ENCODE data around the gene ENTPD1.

ENTPD1 gene

GRCh38 chr10:95835149-95835860, 79.3 kb downstream of the ENTPD1 start:
- H3K27me3 Mint-ChIP-seq = no peaks in the 10 kb centered on the region
- no peak for DNase-seq
- peaks cover 35 to 55% of the 10 kb centered on the region in 2 donors for H3K36me3 Mint-ChIP-seq
- peaks cover under 1 to 6% of the 10 kb centered on the region in 2 donors for H3K9me3 Mint-ChIP-seq
- ATAC-seq (replicated peaks) = no peak
- peaks cover 67 to 92% of the 10 kb centered on the region in 2 donors for H3K4me1 Mint-ChIP-seq
- peak overlapping the region; percentile 88 for H3K27ac Mint-ChIP-seq
- H3K4me3 Mint-ChIP-seq = peak overlapping the region; percentile 22 to 44

DNA sequence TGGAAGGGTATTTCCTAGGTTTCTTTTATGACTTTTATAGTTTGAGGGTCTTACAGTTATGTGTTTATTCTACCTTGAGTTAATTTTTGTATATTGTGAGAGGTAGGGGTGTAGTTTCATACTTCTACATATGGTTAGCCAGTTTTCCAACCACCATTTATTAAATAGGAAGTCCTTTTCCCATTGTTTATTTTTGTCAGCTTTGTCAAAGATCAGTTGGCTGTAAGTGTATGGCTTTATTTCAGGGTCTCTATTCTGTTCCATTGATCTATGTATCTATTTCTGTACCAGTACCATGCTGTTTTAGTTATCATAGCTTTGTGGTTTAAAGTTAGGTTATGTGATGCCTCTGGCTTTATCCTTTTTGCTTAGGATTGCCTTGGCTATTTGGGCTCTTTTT, 79.9 kb downstream of the ENTPD1 start:
- peaks cover 32 to 55% of the 10 kb centered on the region in 2 donors for H3K36me3 Mint-ChIP-seq

GRCh38 chr10:95836610-95837355, 80.8 kb downstream of the ENTPD1 start:
- no peaks in the 10 kb centered on the region for H3K27me3 Mint-ChIP-seq
- peak overlapping the region; percentile 95 for H3K27ac Mint-ChIP-seq
- H3K36me3 Mint-ChIP-seq = peaks cover 25 to 52% of the 10 kb centered on the region in 2 donors
- no peak for ATAC-seq (replicated peaks)
- peak overlapping the region in 1 of 2 donors; percentile 59 for H3K4me3 Mint-ChIP-seq
- no peak for DNase-seq
- peaks cover 60 to 92% of the 10 kb centered on the region in 2 donors for H3K4me1 Mint-ChIP-seq
- peaks cover 0 to 6% of the 10 kb centered on the region in 2 donors for H3K9me3 Mint-ChIP-seq

More for the DNA sequence above, 79.9 kb downstream of the ENTPD1 start:
- Mint-ChIP-seq H3K27ac (peak overlapping the region; percentile 88), H3K4me3 (peak overlapping the region; percentile 22 to 44), H3K4me1 (peaks cover 65 to 92% of the 10 kb centered on the region in 2 donors), H3K9me3 (peaks cover 0 to 6% of the 10 kb centered on the region in 2 donors), H3K27me3 (no peaks in the 10 kb centered on the region)
- no peak for DNase-seq
- ATAC-seq (replicated peaks) = no peak

- peak; percentile 24 for DNase-seq
- H3K36me3 Mint-ChIP-seq = peaks cover 25 to 51% of the 10 kb centered on the region in 2 donors
- H3K27me3 Mint-ChIP-seq = no peaks in the 10 kb centered on the region
- H3K4me3 Mint-ChIP-seq = peak overlapping the region; percentile 59 to 67
- H3K9me3 Mint-ChIP-seq = peaks cover 0 to 6% of the 10 kb centered on the region in 2 donors
- H3K27ac Mint-ChIP-seq = peak overlapping the region; percentile 95
- ATAC-seq (replicated peaks) = peak; percentile 44 to 50
- peaks cover 57 to 92% of the 10 kb centered on the region in 2 donors for H3K4me1 Mint-ChIP-seq
Observed at GRCh38 chr10:95837356-95837776, 81.4 kb downstream of the ENTPD1 start.

GRCh38 chr10:95837783-95838182, 81.8 kb downstream of the ENTPD1 start:
- Mint-ChIP-seq H3K9me3 (peaks cover 0 to 6% of the 10 kb centered on the region in 2 donors), H3K4me3 (peak overlapping the region; percentile 59 to 67), H3K27ac (peak overlapping the region; percentile 95), H3K27me3 (no peaks in the 10 kb centered on the region), H3K4me1 (peaks cover 53 to 88% of the 10 kb centered on the region in 2 donors), H3K36me3 (peaks cover 26 to 53% of the 10 kb centered on the region in 2 donors)
- ATAC-seq (replicated peaks) (peak; percentile 79 to 81), DNase-seq (peak; percentile 80)

GRCh38 chr10:95840121-95840520, 84.2 kb downstream of the ENTPD1 start:
- ATAC-seq (replicated peaks) (no peak), DNase-seq (no peak)
- peaks cover 35 to 65% of the 10 kb centered on the region in 2 donors for H3K36me3 Mint-ChIP-seq
- H3K9me3 Mint-ChIP-seq = peaks cover 0 to 2% of the 10 kb centered on the region in 2 donors
- no peak overlapping the region for H3K4me3 Mint-ChIP-seq
- H3K27ac Mint-ChIP-seq = peak overlapping the region; percentile 76
- H3K27me3 Mint-ChIP-seq = no peaks in the 10 kb centered on the region
- H3K4me1 Mint-ChIP-seq = peaks cover 45 to 71% of the 10 kb centered on the region in 2 donors

- Mint-ChIP-seq H3K36me3 (peaks cover 32 to 63% of the 10 kb centered on the region in 2 donors), H3K27ac (peak overlapping the region; percentile 90), H3K27me3 (no peaks in the 10 kb centered on the region), H3K4me3 (no peak overlapping the region), H3K9me3 (peaks cover 0 to 2% of the 10 kb centered on the region in 2 donors), H3K4me1 (peaks cover 40 to 66% of the 10 kb centered on the region in 2 donors)
- no peak for ATAC-seq (replicated peaks)
- no peak for DNase-seq
Observed at GRCh38 chr10:95840681-95841080, 84.7 kb downstream of the ENTPD1 start.

DNA sequence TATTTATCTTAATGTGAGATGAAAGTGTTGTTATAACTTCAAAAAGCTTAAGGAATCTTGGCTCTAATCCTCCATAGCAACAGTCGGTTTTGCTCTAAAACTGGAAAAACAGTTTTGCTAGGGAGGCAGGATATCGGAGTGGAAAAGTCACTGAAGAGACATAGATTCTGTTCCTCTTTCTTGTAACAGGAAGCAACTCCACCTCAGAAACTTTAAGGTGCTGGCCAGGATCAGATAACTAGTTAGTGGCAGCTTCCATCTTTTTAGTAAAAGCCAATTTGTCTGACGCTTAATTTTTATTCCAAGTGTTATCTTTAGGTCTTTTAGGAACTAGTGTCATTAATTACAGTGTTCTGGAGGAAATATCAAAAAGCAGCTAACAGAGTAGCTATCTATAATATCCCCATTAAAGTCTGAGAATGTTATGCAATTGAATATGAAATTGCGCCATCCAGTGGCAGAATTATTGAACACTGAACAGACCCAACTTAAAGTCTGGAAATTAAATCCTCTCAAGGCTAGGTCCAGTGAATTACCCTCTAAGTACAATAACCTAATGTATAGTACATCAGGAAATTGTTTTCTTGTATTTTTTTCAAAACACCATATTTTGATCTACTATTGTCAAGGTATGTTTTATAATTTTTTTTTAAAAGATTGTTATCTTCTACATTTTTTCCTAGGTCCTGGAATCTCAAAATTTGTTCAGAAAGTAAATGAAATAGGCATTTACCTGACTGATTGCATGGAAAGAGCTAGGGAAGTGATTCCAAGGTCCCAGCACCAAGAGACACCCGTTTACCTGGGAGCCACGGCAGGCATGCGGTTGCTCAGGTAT, 85.9 kb downstream of the ENTPD1 start:
- Mint-ChIP-seq H3K4me1 (peaks cover 32 to 54% of the 10 kb centered on the region in 2 donors), H3K4me3 (peak overlapping the region; percentile 41 to 42), H3K27me3 (no peaks in the 10 kb centered on the region), H3K9me3 (peaks cover 0 to 2% of the 10 kb centered on the region in 2 donors), H3K27ac (peak overlapping the region; percentile 90), H3K36me3 (peaks cover 37 to 70% of the 10 kb centered on the region in 2 donors)
- DNase-seq (no peak), ATAC-seq (replicated peaks) (peak; percentile 54 to 55)

DNA sequence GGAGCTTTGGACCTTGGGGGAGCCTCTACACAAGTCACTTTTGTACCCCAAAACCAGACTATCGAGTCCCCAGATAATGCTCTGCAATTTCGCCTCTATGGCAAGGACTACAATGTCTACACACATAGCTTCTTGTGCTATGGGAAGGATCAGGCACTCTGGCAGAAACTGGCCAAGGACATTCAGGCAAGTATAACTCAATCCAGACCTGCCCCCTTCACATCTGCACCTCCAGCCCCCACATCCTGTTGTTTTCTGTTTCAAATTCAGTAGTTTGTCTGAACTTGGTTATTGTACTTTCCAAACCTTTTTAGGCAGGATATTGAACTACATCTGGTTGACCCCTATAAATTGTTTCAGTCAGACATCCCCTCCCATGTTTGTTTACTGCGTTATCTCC, 89.4 kb downstream of the ENTPD1 start:
- H3K27me3 Mint-ChIP-seq = no peaks in the 10 kb centered on the region

DNA sequence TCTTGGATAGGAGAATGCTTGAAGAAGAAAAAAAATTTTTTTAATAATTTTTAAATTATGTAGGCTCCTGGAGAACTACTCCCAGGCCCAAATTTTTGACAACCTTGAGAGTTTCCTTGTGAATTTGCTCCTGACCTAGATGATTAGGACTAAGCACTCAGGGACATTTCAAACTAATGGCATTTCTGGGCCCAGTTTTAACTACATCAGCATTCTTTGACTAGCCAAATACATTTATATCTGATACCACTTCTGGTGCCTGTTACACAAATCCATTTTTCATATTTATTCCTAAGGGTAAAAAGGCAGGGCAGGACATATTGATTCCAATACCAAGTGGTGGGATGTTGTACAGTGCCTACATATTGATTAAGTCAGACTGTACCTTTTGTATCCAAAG, 91.0 kb downstream of the ENTPD1 start:
- no peak for DNase-seq
- Mint-ChIP-seq H3K4me1 (peaks cover 0 to 4% of the 10 kb centered on the region in 2 donors), H3K27me3 (no peaks in the 10 kb centered on the region), H3K9me3 (no peaks in the 10 kb centered on the region), H3K27ac (no peak overlapping the region), H3K36me3 (peaks cover 62 to 74% of the 10 kb centered on the region in 2 donors), H3K4me3 (no peak overlapping the region)
- ATAC-seq (replicated peaks) = no peak

More for the DNA sequence above, 89.4 kb downstream of the ENTPD1 start:
- H3K4me3 Mint-ChIP-seq = no peak overlapping the region
- no peak for DNase-seq
- H3K9me3 Mint-ChIP-seq = no peaks in the 10 kb centered on the region
- H3K27ac Mint-ChIP-seq = no peak overlapping the region
- peaks cover 7 to 20% of the 10 kb centered on the region in 2 donors for H3K4me1 Mint-ChIP-seq
- peaks cover 58 to 77% of the 10 kb centered on the region in 2 donors for H3K36me3 Mint-ChIP-seq
- no peak for ATAC-seq (replicated peaks)

DNA sequence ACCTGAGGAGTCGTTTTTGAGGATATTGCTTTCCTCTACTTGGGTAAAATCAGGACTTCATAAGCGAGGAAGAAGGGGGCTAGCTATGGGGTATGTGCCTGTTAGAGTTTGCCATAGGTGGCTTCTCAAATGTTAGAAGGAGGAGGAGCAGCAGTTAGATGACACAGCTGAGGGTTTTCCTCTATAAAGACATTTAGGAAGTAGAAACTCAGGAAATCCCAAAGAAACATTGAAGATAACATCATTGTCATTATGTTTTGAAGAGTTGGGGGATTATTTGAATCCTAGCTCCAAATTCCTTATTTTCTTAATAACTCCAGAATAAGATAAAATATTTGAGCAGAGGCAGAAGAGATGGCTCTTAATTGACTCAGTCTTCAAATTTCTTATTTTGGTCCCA, 92.9 kb downstream of the ENTPD1 start:
- no peak for ATAC-seq (replicated peaks)
- no peaks in the 10 kb centered on the region for H3K4me1 Mint-ChIP-seq
- H3K9me3 Mint-ChIP-seq = no peaks in the 10 kb centered on the region
- no peak overlapping the region for H3K27ac Mint-ChIP-seq
- peaks cover 62 to 74% of the 10 kb centered on the region in 2 donors for H3K36me3 Mint-ChIP-seq
- H3K27me3 Mint-ChIP-seq = no peaks in the 10 kb centered on the region
- no peak for DNase-seq
- no peak overlapping the region for H3K4me3 Mint-ChIP-seq

- Mint-ChIP-seq H3K4me1 (no peaks in the 10 kb centered on the region), H3K27me3 (no peaks in the 10 kb centered on the region), H3K36me3 (peaks cover 64 to 74% of the 10 kb centered on the region in 2 donors), H3K27ac (no peak overlapping the region), H3K9me3 (no peaks in the 10 kb centered on the region), H3K4me3 (no peak overlapping the region)
- DNase-seq (no peak), ATAC-seq (replicated peaks) (no peak)
Observed at GRCh38 chr10:95850791-95851190, 94.8 kb downstream of the ENTPD1 start.

DNA sequence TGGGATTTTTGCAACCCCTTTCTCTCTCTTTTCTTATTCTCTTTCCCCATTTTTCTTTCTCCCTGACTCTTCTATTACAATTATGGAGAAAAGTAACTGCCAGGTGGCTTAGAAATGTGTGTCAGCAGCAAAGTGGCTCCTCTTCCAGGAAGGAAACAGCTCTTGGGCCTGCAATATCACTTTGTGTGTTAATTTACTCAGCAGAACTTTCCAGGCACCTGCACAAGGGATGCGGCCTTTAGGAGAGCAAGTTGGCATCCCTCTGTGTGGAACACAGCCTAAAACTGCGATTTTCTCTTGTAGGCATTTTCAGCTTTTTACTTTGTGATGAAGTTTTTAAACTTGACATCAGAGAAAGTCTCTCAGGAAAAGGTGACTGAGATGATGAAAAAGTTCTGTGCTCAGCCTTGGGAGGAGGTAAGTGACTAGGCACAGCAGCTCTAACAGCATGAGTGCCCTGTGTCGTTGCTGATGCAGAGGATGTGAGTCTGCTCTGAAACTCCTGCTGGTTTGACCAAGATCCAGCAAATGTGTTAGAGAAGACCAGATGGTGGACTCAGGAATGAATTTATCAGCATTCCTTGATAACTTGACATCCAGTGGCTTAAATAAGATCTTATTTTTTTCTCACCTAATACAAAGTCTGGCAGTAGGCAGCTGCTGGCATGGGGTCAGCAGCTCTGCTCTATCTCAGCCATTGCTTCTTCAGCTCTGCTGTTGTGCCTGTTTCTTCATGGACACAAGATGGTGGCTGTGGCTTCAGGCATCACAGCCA, 104.4 kb downstream of the ENTPD1 start:
- Mint-ChIP-seq H3K4me1 (peaks cover 14 to 22% of the 10 kb centered on the region in 2 donors), H3K27ac (peak overlapping the region; percentile 47), H3K36me3 (peaks cover 46 to 56% of the 10 kb centered on the region in 2 donors), H3K4me3 (no peak overlapping the region), H3K9me3 (peaks cover 0 to 1% of the 10 kb centered on the region in 2 donors), H3K27me3 (no peaks in the 10 kb centered on the region)
- DNase-seq (no peak), ATAC-seq (replicated peaks) (no peak)

Data from stimulated activated naive B cell treated with anti-CD40 and anti-IgM and Interleukin-4, amounts not matched to agents 10 μg/mL and 1 μg/mL and 100 μg/mL, for 72 hours (primary cell).